ENCODE results near the gene GPR171. TPM values are rescaled to one million over a fixed set of nuclear protein-coding genes. Genes with fewer than 3 reads are reported as not detected.

Gene GPR171
- total RNA-seq, 1 donor, result under 0.01 TPM

Small RNA genes within 50 kb of the gene (small RNA-seq; reads per million reads assigned to genes)
- not detected for gene RNA5SP145

Other genes starting within 250 kb of the GPR171 start
- not detected for gene CLRN1, start 230.5 kb downstream of the GPR171 start, total RNA-seq
- 47.9 TPM for gene MED12L, start 117.6 kb downstream of the GPR171 start, total RNA-seq
- gene P2RY14, start 75.3 kb upstream of the GPR171 start, total RNA-seq, result 1.1 TPM
- not detected for gene GPR87, start 113.6 kb upstream of the GPR171 start, total RNA-seq
- gene P2RY13, start 126.3 kb upstream of the GPR171 start, total RNA-seq, result 0.81 TPM
- not detected for gene P2RY12, start 181.5 kb upstream of the GPR171 start, total RNA-seq

Data from hematopoietic multipotent progenitor cell (in vitro differentiated cells).